SIG-M5 treated with dmso at 0.1 percent for 504 hours (cell line): ENCODE measurements around the gene INHBC.

Experiments
- DNase-seq: peaks from one replicate; lab custom pipeline; 2025; ENCODE audit not compliant: unreplicated experiment; lab: John Stamatoyannopoulos, UW

The INHBC gene

GRCh38 chr12:57454213-57454565, 19.6 kb downstream of the INHBC start:
- no peak for DNase-seq

- no peak for DNase-seq
Measured at GRCh38 chr12:57454566-57455373, 20.2 kb downstream of the INHBC start, which contains the start of gene INHBE. TSS of gene INHBE (plus strand) at chr12:57455307. CDS start at chr12:57455537, 230 bp downstream.

- DNase-seq: no peak
Measured at GRCh38 chr12:57455374-57456144, 21.0 kb downstream of the INHBC start.

- DNase-seq: peak; percentile 69
Measured at GRCh38 chr12:57456145-57456700, 21.6 kb downstream of the INHBC start.

GRCh38 chr12:57456737-57457490, 22.3 kb downstream of the INHBC start:
- DNase-seq: no peak

- no peak for DNase-seq
Measured at GRCh38 chr12:57458665-57459054, 24.1 kb downstream of the INHBC start.

- DNase-seq: peak; percentile 97
Measured at GRCh38 chr12:57459055-57459749, 24.6 kb downstream of the INHBC start.

GRCh38 chr12:57459750-57460467, 25.3 kb downstream of the INHBC start, which contains the start of gene GLI1:
TSS of gene GLI1 (plus strand) at chr12:57459785. CDS start at chr12:57463692, 3,907 bp downstream.
- peak; percentile 29 for DNase-seq

- DNase-seq: no peak
Measured at GRCh38 chr12:57460468-57460784, 25.8 kb downstream of the INHBC start.

GRCh38 chr12:57460841-57461275, 26.3 kb downstream of the INHBC start:
- DNase-seq: no peak

GRCh38 chr12:57461276-57461916, 26.8 kb downstream of the INHBC start:
- DNase-seq: no peak

- no peak for DNase-seq
Measured at GRCh38 chr12:57461917-57462250, 27.3 kb downstream of the INHBC start.

GRCh38 chr12:57462251-57462911, 27.8 kb downstream of the INHBC start:
- peak; percentile 90 for DNase-seq

GRCh38 chr12:57462912-57463253, 28.3 kb downstream of the INHBC start:
- no peak for DNase-seq

- no peak for DNase-seq
Measured at GRCh38 chr12:57464569-57464968, 30.0 kb downstream of the INHBC start.

- no peak for DNase-seq
Measured at GRCh38 chr12:57465030-57465746, 30.6 kb downstream of the INHBC start.

GRCh38 chr12:57465747-57466505, 31.3 kb downstream of the INHBC start:
- no peak for DNase-seq
